ENCODE data around the gene PAK5. TPM values are rescaled to one million over a fixed set of nuclear protein-coding genes. Genes with fewer than 3 reads are reported as not detected.

The PAK5 gene
- total RNA-seq, 1 donor from 2014 or later: 55.7 TPM

DNA sequence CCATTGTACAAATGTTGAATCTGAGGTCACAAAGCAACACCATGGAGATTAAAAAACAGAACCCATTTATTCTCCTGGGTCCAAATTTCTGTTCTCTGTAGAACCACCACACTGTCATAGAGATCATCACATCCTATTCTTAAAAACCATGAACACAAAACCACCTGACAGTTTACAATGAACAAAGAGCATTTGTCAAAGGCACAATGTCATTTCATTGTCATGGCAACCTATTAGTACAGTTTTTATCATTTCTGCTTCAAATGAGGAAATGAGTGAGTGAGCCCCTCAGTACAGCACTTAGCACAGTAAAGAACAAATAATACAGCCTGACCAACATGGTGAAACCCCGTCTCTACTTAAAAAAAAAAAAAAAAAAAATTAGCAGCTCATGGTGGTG lies 347.6 kb downstream of the PAK5 start:
- DNase-seq: no peak

DNA sequence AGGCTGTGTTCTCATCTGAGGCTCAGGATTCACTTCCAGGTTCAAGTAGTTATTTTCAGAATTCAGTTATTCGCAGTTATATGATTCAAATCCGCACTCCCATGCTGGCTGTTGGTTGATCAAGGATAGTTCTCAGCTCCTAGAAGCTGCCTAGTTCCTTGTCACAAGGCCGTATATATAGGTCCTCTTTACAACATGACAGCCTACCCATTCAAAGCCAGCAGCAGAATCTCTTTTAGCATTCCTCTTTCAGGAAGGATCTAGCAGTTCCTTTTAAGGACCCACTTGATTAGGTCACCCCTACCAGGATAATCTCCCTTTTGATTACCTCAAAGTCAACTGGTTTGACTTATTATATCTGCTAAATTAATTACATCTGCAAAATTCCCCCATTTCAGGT lies 348.2 kb downstream of the PAK5 start:
- no peak for DNase-seq

GRCh38 chr20:9490161-9490560 lies 348.7 kb downstream of the PAK5 start:
- no peak for DNase-seq

DNA sequence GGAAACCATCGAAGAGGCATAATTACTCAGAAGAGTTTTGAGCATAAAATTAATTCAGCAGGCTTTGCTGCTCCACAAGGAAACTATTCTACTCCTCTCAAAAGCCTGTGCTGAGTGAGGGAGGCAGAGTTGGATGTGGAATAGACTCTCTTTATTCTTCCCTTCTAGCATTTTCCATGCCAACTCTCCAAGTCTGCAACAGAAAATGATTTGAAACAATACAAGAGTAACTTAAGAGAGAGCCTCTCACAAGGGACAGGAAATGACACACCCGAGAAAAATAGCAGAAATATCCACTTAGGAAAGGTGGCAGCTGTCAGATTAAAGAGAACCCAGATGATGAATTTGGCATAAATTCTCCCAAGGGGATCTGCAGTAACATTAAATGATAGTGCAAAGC lies 350.8 kb downstream of the PAK5 start:
- no peak for DNase-seq

Other genes starting within 250 kb of the PAK5 start
- 2.7 TPM for gene ANKEF1, start 195.9 kb upstream of the PAK5 start, total RNA-seq

Measured in occipital lobe (tissue), 2 donors.